Memory B cell (primary cell): ENCODE results near the gene ZNF785.

Experiments used
- ATAC-seq: fragments of 150-1000 bp; cut with Tn5 transposase; 2 replicates; pipeline ENCODE4 v1.10.0; 2021; ENCODE audit warnings: low read depth, mild to moderate bottlenecking, moderate library complexity
- DNase-seq, 2 donors: peaks; one replicate each; pipeline ENCODE4 v3.0.0; 2022; ENCODE audit warnings: low spot score in 2 of 2
- H3K27ac Mint-ChIP-seq: one replicate; pipeline ENCODE4 v1.8.0; 2022; ENCODE audit warnings: mild to moderate bottlenecking, moderate library complexity, mixed read lengths
- H3K27me3 Mint-ChIP-seq: one replicate; pipeline ENCODE4 v1.8.0; 2022; ENCODE audit warnings: mixed read lengths
- H3K36me3 Mint-ChIP-seq: one replicate; pipeline ENCODE4 v1.8.0; 2022; ENCODE audit warnings: mild to moderate bottlenecking, mixed read lengths
- H3K4me1 Mint-ChIP-seq: one replicate; pipeline ENCODE4 v1.8.0; 2022; ENCODE audit warnings: mixed read lengths
- H3K4me3 Mint-ChIP-seq: one replicate; pipeline ENCODE4 v1.8.0; 2022; ENCODE audit warnings: mild to moderate bottlenecking, moderate library complexity, mixed read lengths
- H3K9me3 Mint-ChIP-seq: one replicate; pipeline ENCODE4 v1.8.0; 2022; ENCODE audit warnings: mixed read lengths

The ZNF785 gene

DNA sequence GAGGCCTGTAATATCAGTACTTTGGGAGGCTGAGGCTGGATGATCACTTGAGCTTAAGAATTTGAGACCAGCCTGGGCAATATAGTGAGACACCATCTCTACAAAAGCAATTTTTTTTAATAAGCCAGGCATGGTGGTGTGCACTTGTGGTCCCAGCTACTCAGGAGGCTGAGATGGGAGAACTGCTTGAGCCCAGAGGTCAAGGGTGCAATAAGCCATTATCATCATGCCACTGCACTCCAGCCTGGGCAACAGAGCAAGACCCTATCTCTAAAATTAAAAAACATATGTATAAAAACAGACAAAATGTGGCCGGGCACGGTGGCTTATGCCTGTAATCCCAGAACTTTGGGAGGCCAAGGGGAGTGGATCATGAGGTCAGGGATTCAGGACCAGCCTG is 3.2 kb upstream of the ZNF785 start:
- no peaks in the 10 kb centered on the region for H3K36me3 Mint-ChIP-seq
- no peaks in the 10 kb centered on the region for H3K9me3 Mint-ChIP-seq
- DNase-seq, result no peak
- peaks cover 6% of the 10 kb centered on the region for H3K4me1 Mint-ChIP-seq
- ATAC-seq, result no peak
- no peaks in the 10 kb centered on the region for H3K27me3 Mint-ChIP-seq
- H3K4me3 Mint-ChIP-seq, result no peak overlapping the region
- H3K27ac Mint-ChIP-seq, result no peak overlapping the region

DNA sequence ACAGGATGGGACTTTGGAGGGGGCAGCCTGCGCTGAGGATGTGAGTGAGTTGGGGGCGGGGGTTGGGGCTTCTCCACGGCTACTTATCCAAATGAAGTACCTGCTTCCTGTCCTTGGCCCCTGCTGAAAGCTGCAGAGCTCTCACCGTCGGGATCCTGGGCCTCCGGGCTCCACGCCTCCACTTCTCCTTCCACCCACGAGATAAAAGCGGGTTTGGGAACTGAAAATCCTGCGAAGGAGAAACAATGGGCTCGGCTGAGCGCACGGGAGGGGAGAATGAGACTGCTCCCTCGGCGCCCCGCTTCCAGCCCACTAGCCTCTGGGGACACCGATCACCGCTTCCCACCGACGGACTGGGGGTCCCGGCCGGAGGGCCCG is 486 bp downstream of the ZNF785 start:
- Mint-ChIP-seq H3K4me3 (peak overlapping the region; percentile 82), H3K4me1 (peaks cover 10% of the 10 kb centered on the region), H3K27me3 (no peaks in the 10 kb centered on the region), H3K9me3 (no peaks in the 10 kb centered on the region), H3K27ac (peak overlapping the region; percentile 64), H3K36me3 (peaks cover 3% of the 10 kb centered on the region)
- DNase-seq, result no peak
- ATAC-seq, result peak; percentile 11

DNA sequence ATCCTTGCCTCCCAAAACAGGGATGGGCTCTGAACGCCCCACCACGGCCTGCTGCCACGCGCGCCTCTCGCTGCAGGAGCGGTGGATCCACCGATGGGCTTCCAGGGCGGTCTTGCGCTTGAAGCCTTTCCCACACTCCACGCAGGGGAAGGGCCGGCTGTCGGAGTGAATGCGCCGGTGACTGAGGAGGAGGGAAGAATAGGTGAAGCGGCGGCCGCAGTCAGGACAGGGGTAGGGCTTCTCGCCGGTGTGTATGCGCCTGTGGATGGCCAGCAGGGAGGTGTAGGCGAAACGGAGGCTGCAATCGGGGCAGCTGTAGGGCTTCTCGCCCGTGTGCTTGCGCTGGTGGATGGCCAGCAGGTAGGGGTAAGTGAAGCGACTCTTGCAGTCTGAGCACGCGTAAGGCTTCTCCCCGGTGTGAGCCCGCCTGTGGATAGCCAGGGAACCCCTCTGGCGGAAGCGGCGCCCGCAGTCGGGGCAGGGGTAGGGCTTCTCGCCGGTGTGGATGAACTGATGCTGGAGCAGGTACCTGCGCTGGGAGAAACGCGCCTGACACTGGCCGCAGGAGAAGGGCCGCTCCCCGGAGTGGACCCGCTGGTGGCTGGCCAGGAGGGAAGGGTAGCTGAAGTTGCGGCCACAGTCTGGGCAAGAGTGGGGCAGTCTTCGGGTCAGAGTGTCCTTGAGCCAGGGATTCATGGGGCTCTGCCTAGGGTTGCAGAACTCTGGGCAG is 2.7 kb downstream of the ZNF785 start:
- Mint-ChIP-seq H3K4me1 (peaks cover 10% of the 10 kb centered on the region), H3K9me3 (no peaks in the 10 kb centered on the region), H3K4me3 (no peak overlapping the region), H3K27me3 (no peaks in the 10 kb centered on the region), H3K27ac (no peak overlapping the region), H3K36me3 (peaks cover 3% of the 10 kb centered on the region)
- ATAC-seq (no peak), DNase-seq (no peak)

DNA sequence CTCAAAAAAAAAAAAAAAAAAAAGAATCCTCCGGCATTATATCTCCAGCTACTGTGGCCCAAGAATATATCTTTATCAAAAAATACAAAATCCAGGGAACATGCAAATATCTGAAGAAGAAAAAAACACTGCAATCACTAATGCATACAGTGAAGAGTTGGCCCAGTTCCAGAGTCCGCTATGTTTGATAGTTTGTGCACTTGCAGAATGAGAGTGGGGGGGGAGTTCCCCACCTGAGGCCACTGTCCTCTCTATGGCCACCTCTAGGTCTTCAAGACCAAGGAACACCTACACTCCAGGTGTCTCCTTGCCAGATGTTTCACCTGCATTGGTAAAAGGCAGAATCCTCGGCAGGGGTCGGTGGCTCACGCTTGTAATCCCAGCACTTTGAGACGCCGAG is 4.0 kb downstream of the ZNF785 start:
- no peak overlapping the region for H3K4me3 Mint-ChIP-seq
- no peaks in the 10 kb centered on the region for H3K9me3 Mint-ChIP-seq
- H3K27ac Mint-ChIP-seq, result no peak overlapping the region
- DNase-seq, result no peak
- no peak for ATAC-seq
- H3K4me1 Mint-ChIP-seq, result peaks cover 10% of the 10 kb centered on the region
- H3K27me3 Mint-ChIP-seq, result no peaks in the 10 kb centered on the region
- H3K36me3 Mint-ChIP-seq, result peaks cover 3% of the 10 kb centered on the region

GRCh38 chr16:30574678-30575077 is 10.8 kb downstream of the ZNF785 start:
- peaks cover 12% of the 10 kb centered on the region for H3K4me1 Mint-ChIP-seq
- no peak for ATAC-seq
- H3K27ac Mint-ChIP-seq, result no peak overlapping the region
- no peak for DNase-seq
- H3K9me3 Mint-ChIP-seq, result no peaks in the 10 kb centered on the region
- no peaks in the 10 kb centered on the region for H3K27me3 Mint-ChIP-seq
- H3K36me3 Mint-ChIP-seq, result no peaks in the 10 kb centered on the region
- H3K4me3 Mint-ChIP-seq, result no peak overlapping the region

DNA sequence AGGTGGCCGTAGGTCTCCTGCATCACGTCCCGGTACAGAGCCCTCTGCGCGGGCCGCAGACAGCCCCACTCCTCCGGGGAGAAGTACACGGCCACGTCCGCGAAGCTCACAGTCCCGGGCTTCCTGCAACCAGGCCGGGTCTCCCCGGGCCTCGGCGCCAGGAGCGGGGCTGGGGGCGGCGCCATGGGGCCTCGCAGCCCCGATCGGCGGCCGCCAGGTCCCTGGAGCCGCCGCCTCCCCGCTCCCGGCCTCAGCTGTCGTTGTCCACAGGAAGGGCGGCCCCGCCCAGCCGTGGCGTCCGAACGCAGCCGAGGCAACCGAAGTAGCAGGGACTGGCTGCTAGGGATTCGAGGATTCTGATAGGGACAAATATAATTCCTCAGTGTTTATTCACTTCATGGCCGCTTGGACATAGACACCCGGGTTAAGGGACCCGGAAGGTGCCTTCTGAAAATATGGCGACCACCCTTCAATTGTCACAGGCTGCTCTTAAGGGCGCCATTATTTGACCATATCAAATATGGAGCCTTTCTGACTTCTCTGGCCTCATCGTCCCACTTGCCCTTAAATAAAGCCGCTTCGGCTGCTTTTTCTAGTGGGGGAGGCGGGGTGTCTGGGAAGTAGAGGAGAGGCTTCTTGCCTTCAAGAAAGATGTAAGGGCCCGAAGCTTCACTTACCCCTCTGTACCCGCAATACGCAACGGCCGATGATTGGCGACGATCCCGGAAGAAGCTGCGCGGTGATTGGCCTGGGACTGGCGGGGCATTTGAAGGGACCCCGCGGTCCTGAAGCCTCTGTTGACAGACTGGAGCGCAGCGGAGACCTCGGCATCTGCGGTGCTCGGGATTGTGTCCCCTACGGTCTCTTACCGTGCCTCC is 13.8 kb downstream of the ZNF785 start, which contains the start of gene ZNF688:
TSS of gene ZNF688 (minus strand) at position 270 of the 878 bp plus-strand sequence. CDS start at position 185, 85 bp downstream.
- no peaks in the 10 kb centered on the region for H3K27me3 Mint-ChIP-seq
- H3K27ac Mint-ChIP-seq, result peak within 1 kb of the TSS; percentile 94
- no peaks in the 10 kb centered on the region for H3K9me3 Mint-ChIP-seq
- peaks cover 25% of the 10 kb centered on the region for H3K4me1 Mint-ChIP-seq
- ATAC-seq (peak; percentile 86), DNase-seq (peak; percentile 76 to 92)
- no peaks in the 10 kb centered on the region for H3K36me3 Mint-ChIP-seq
- peak within 1 kb of the TSS; percentile 86 for H3K4me3 Mint-ChIP-seq

GRCh38 chr16:30570636-30571444 is 14.7 kb downstream of the ZNF785 start:
- H3K36me3 Mint-ChIP-seq, result no peaks in the 10 kb centered on the region
- H3K9me3 Mint-ChIP-seq, result no peaks in the 10 kb centered on the region
- DNase-seq (no peak), ATAC-seq (no peak)
- H3K4me3 Mint-ChIP-seq, result peak overlapping the region; percentile 86
- H3K27ac Mint-ChIP-seq, result peak overlapping the region; percentile 94
- no peaks in the 10 kb centered on the region for H3K27me3 Mint-ChIP-seq
- peaks cover 25% of the 10 kb centered on the region for H3K4me1 Mint-ChIP-seq

- Mint-ChIP-seq H3K27me3 (no peaks in the 10 kb centered on the region), H3K36me3 (no peaks in the 10 kb centered on the region), H3K4me1 (peaks cover 25% of the 10 kb centered on the region), H3K27ac (no peak overlapping the region), H3K4me3 (peak overlapping the region; percentile 86), H3K9me3 (no peaks in the 10 kb centered on the region)
- no peak for DNase-seq
- ATAC-seq, result no peak
Measured at GRCh38 chr16:30569746-30570635, 15.5 kb downstream of the ZNF785 start.

- DNase-seq (no peak), ATAC-seq (no peak)
- no peak overlapping the region for H3K4me3 Mint-ChIP-seq
- H3K4me1 Mint-ChIP-seq, result peaks cover 25% of the 10 kb centered on the region
- H3K9me3 Mint-ChIP-seq, result no peaks in the 10 kb centered on the region
- H3K27ac Mint-ChIP-seq, result no peak overlapping the region
- H3K36me3 Mint-ChIP-seq, result no peaks in the 10 kb centered on the region
- no peaks in the 10 kb centered on the region for H3K27me3 Mint-ChIP-seq
Measured at GRCh38 chr16:30569281-30569680, 16.2 kb downstream of the ZNF785 start.

- Mint-ChIP-seq H3K4me1 (peaks cover 23% of the 10 kb centered on the region), H3K27ac (peak overlapping the region; percentile 91), H3K4me3 (peak overlapping the region; percentile 59), H3K27me3 (no peaks in the 10 kb centered on the region), H3K9me3 (no peaks in the 10 kb centered on the region), H3K36me3 (no peaks in the 10 kb centered on the region)
- ATAC-seq (peak; percentile 25), DNase-seq (peak in 1 of 2 donors; percentile 38)
Measured at GRCh38 chr16:30567991-30568638, 17.4 kb downstream of the ZNF785 start.

DNA sequence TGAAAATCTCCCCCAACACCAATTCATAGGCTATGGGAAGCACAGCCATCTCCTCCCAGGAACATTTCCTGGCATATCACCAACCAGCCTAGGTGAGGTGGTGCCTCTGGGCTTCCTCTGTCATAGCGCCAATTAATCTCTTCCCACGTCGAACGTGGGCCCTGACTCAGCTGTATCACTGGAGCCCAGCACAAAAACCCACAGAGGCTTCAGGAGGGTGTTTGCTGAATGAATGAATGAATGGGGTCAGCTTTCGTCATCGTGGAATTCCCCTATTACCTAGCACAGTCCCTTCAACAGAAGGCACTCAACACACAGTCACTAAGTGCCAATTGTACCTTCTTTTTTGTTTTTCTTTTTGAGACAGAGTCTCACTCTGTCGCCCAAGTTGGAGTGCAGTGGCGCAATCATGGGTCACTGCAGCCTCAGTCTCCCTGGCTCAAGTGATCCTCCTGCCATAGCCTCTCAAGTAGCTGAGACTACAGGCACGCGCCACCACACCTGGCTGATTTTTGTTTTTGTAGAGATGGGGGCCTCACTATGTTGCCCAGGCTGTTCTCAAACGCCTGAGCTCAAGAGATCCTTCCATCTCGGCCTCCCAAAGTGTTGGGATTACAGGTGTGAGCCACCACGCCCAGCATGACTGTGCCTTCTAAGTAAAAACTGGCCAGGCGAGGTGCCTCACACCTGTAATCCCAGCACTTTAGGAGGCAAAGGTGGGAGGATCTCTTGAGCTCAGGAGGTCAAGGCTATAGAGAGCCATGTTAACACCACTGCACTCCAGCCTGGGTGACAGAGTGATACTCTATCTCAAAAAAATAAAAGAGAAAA is 18.1 kb downstream of the ZNF785 start:
- no peak for DNase-seq
- H3K4me3 Mint-ChIP-seq, result no peak overlapping the region
- peaks cover 22% of the 10 kb centered on the region for H3K4me1 Mint-ChIP-seq
- no peaks in the 10 kb centered on the region for H3K27me3 Mint-ChIP-seq
- no peak for ATAC-seq
- peak overlapping the region; percentile 91 for H3K27ac Mint-ChIP-seq
- no peaks in the 10 kb centered on the region for H3K9me3 Mint-ChIP-seq
- no peaks in the 10 kb centered on the region for H3K36me3 Mint-ChIP-seq

- no peak overlapping the region for H3K27ac Mint-ChIP-seq
- H3K9me3 Mint-ChIP-seq, result no peaks in the 10 kb centered on the region
- peaks cover 19% of the 10 kb centered on the region for H3K4me1 Mint-ChIP-seq
- no peaks in the 10 kb centered on the region for H3K27me3 Mint-ChIP-seq
- H3K4me3 Mint-ChIP-seq, result no peak overlapping the region
- DNase-seq (no peak), ATAC-seq (no peak)
- no peaks in the 10 kb centered on the region for H3K36me3 Mint-ChIP-seq
Measured at GRCh38 chr16:30566531-30566930, 19.0 kb downstream of the ZNF785 start.
